Measurements from ENCODE around the gene USP4.
"Not testable (repeated sequence)": the region's sequence is repeated elsewhere in the genome, so short reads cannot be mapped to it uniquely, and the experiment has no call there.

Gene USP4

DNA sequence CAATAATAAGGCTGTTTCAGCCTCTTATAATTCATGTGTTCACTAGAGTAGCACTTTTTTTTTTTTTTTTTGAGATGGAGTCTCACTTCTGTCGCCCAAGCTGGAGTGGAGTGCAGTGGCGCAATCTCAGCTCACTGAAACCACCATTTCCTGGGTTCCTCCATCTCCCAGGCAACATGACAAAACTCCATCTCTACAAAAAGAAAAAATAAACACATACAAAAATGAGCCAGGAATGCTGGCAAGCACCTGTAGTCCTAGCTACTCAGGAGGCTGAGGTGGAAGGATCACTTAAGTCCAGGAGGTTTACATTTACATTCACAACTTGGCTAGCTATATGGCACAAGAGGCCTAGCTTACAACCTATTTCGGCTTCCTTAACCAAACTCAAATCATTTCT lies 6.8 kb downstream of the USP4 start:
- no peak overlapping the region for H3K9ac ChIP-seq (ENCODE audit: insufficient read length, low read depth)
- H3K4me3 ChIP-seq (ENCODE audit: insufficient read length, low read depth) = no peak overlapping the region
- peaks cover 64% of the 10 kb centered on the region for H3K36me3 ChIP-seq (ENCODE audit: insufficient read depth, insufficient read length, low read length)
- no peak for TF ChIP-seq YY1 (IDR thresholded peaks at IDR 0.05; ENCODE audit: insufficient read depth, insufficient read length)
- no peak for TF ChIP-seq ZNF274 (IDR thresholded peaks at IDR 0.05; ENCODE audit: low read depth, low read length)
- no peak for TF ChIP-seq SUZ12 (IDR thresholded peaks at IDR 0.05; ENCODE audit: extremely low read depth, insufficient read depth, insufficient read length)
- DNase-seq (ENCODE audit: low read depth, low spot score) = no peak
- H3K27me3 ChIP-seq (ENCODE audit: insufficient read depth, insufficient read length) = no peaks in the 10 kb centered on the region
- H3K9me3 ChIP-seq (ENCODE audit: insufficient read depth, low read length) = no peaks in the 10 kb centered on the region
- no peaks in the 10 kb centered on the region for H3K4me1 ChIP-seq (ENCODE audit: insufficient read depth, insufficient read length)

GRCh38 chr3:49329186-49329585 lies 10.7 kb downstream of the USP4 start:
- no peaks in the 10 kb centered on the region for H3K9me3 ChIP-seq (ENCODE audit: insufficient read depth, low read length)
- H3K9ac ChIP-seq (ENCODE audit: insufficient read length, low read depth) = no peak overlapping the region
- peaks cover 74% of the 10 kb centered on the region for H3K36me3 ChIP-seq (ENCODE audit: insufficient read depth, insufficient read length, low read length)
- no peaks in the 10 kb centered on the region for H3K4me1 ChIP-seq (ENCODE audit: insufficient read depth, insufficient read length)
- no peak for DNase-seq (ENCODE audit: low read depth, low spot score)
- TF ChIP-seq ZNF274 (IDR thresholded peaks at IDR 0.05; ENCODE audit: low read depth, low read length) = no peak
- TF ChIP-seq YY1 (IDR thresholded peaks at IDR 0.05; ENCODE audit: insufficient read depth, insufficient read length) = no peak
- TF ChIP-seq SUZ12 (IDR thresholded peaks at IDR 0.05; ENCODE audit: extremely low read depth, insufficient read depth, insufficient read length) = no peak
- H3K27me3 ChIP-seq (ENCODE audit: insufficient read depth, insufficient read length) = no peaks in the 10 kb centered on the region
- H3K4me3 ChIP-seq (ENCODE audit: insufficient read length, low read depth) = no peak overlapping the region

DNA sequence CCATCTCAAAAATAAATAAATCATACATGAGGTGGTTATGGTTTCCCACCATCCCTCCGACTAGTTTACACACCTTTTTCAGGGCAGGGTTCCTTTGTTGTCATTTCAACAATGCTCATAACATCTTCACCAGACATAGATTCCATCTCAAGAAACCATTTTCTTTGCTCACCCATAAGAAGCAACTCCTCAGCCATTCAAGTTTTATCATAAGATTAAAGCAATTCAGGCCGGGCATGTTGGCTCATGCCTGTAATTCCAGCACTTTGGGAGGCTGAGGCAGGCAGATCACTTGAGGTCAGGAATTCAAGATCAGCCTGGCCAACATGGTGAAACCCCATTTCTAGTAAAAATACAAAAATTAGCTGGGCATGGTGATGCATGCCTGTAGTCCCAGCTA lies 11.5 kb downstream of the USP4 start:
- H3K36me3 ChIP-seq (ENCODE audit: insufficient read depth, insufficient read length, low read length) = peaks cover 75% of the 10 kb centered on the region
- not testable (repeated sequence) for H3K4me3 ChIP-seq (ENCODE audit: insufficient read length, low read depth); H3K4me1 ChIP-seq (ENCODE audit: insufficient read depth, insufficient read length); DNase-seq (ENCODE audit: low read depth, low spot score); H3K9me3 ChIP-seq (ENCODE audit: insufficient read depth, low read length); H3K27me3 ChIP-seq (ENCODE audit: insufficient read depth, insufficient read length); H3K9ac ChIP-seq (ENCODE audit: insufficient read length, low read depth)

DNA sequence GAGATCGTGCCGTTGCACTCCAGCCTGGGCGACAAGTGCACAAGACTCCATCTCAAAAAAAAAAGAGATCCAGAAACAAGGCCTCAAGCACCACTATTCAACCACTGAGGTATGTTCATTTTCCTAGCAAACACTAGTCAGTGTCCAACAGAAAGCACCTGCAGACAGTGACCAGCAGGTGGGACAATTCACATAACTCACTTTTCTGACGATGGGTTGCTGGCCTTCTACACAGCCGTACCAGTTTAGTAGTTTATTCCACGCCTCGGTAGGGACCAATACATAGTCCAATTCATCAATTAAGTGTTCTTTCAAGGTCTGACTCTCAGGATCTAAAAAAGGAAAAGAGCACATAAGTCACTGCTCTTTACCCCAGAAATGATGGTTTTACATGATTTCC lies 12.4 kb downstream of the USP4 start:
- peaks cover 69% of the 10 kb centered on the region for H3K36me3 ChIP-seq (ENCODE audit: insufficient read depth, insufficient read length, low read length)
- no peak for DNase-seq (ENCODE audit: low read depth, low spot score)
- no peaks in the 10 kb centered on the region for H3K27me3 ChIP-seq (ENCODE audit: insufficient read depth, insufficient read length)
- H3K4me3 ChIP-seq (ENCODE audit: insufficient read length, low read depth) = no peak overlapping the region
- TF ChIP-seq ZNF274 (IDR thresholded peaks at IDR 0.05; ENCODE audit: low read depth, low read length) (no peak), YY1 (IDR thresholded peaks at IDR 0.05; ENCODE audit: insufficient read depth, insufficient read length) (no peak), SUZ12 (IDR thresholded peaks at IDR 0.05; ENCODE audit: extremely low read depth, insufficient read depth, insufficient read length) (no peak)
- no peak overlapping the region for H3K9ac ChIP-seq (ENCODE audit: insufficient read length, low read depth)
- H3K4me1 ChIP-seq (ENCODE audit: insufficient read depth, insufficient read length) = no peaks in the 10 kb centered on the region
- no peaks in the 10 kb centered on the region for H3K9me3 ChIP-seq (ENCODE audit: insufficient read depth, low read length)

GRCh38 chr3:49324768-49325167 lies 15.1 kb downstream of the USP4 start:
- DNase-seq (ENCODE audit: low read depth, low spot score) = no peak
- H3K4me1 ChIP-seq (ENCODE audit: insufficient read depth, insufficient read length) = no peaks in the 10 kb centered on the region
- no peaks in the 10 kb centered on the region for H3K27me3 ChIP-seq (ENCODE audit: insufficient read depth, insufficient read length)
- peaks cover 71% of the 10 kb centered on the region for H3K36me3 ChIP-seq (ENCODE audit: insufficient read depth, insufficient read length, low read length)
- no peaks in the 10 kb centered on the region for H3K9me3 ChIP-seq (ENCODE audit: insufficient read depth, low read length)
- no peak overlapping the region for H3K9ac ChIP-seq (ENCODE audit: insufficient read length, low read depth)
- no peak overlapping the region for H3K4me3 ChIP-seq (ENCODE audit: insufficient read length, low read depth)
- no peak for TF ChIP-seq SUZ12 (IDR thresholded peaks at IDR 0.05; ENCODE audit: extremely low read depth, insufficient read depth, insufficient read length)
- TF ChIP-seq YY1 (IDR thresholded peaks at IDR 0.05; ENCODE audit: insufficient read depth, insufficient read length) = no peak
- TF ChIP-seq ZNF274 (IDR thresholded peaks at IDR 0.05; ENCODE audit: low read depth, low read length) = no peak

DNA sequence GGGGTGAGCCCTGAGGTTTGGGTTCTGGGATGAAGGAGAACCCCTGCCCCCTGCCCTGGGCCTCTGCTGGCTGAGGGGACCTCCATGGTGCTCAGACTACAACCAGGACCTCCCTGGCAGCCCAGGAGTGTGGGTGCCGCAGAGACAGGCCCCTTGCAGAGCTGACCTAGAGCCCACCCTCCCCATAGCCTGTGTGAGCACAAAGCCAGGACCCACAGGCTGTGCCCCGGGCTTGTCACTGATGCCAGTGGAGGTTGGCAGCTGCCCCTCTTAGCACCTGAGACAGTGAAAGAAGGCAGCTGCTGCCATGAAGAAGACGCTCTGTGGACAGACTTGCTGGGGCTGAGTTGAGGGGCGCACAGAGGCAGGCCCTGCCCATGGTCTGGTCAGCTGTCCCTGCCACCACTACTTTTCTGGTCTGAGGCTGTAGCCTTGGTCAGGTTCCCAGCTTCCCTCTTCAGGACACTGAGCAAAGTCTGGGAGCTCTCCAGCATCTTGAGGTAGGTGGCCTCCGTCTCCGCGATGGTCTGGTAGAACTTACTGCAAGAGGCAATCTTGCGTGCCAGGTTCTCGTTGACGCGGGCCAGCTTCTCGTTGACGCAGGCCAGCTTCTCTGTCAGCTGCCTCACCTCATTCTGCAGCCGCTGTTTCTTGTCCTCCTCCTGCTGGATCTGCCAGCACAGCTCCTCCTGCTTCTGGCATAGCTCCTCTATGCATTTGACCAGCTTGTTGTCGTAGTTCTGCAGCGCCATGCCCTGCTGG lies 23.0 kb downstream of the USP4 start:
- Histone ChIP-seq H3K36me3 (ENCODE audit: insufficient read depth, insufficient read length, low read length) (peaks cover 60% of the 10 kb centered on the region), H3K9ac (ENCODE audit: insufficient read length, low read depth) (no peak overlapping the region), H3K4me1 (ENCODE audit: insufficient read depth, insufficient read length) (no peaks in the 10 kb centered on the region), H3K9me3 (ENCODE audit: insufficient read depth, low read length) (no peaks in the 10 kb centered on the region), H3K27me3 (ENCODE audit: insufficient read depth, insufficient read length) (no peaks in the 10 kb centered on the region), H3K4me3 (ENCODE audit: insufficient read length, low read depth) (no peak overlapping the region)
- TF ChIP-seq YY1 (IDR thresholded peaks at IDR 0.05; ENCODE audit: insufficient read depth, insufficient read length) (no peak), ZNF274 (IDR thresholded peaks at IDR 0.05; ENCODE audit: low read depth, low read length) (no peak)
- DNase-seq (ENCODE audit: low read depth, low spot score) = no peak

- no peaks in the 10 kb centered on the region for H3K9me3 ChIP-seq (ENCODE audit: insufficient read depth, low read length)
- H3K36me3 ChIP-seq (ENCODE audit: insufficient read depth, insufficient read length, low read length) = peaks cover 59% of the 10 kb centered on the region
- no peak overlapping the region for H3K4me3 ChIP-seq (ENCODE audit: insufficient read length, low read depth)
- DNase-seq (ENCODE audit: low read depth, low spot score) = no peak
- no peaks in the 10 kb centered on the region for H3K4me1 ChIP-seq (ENCODE audit: insufficient read depth, insufficient read length)
- H3K27me3 ChIP-seq (ENCODE audit: insufficient read depth, insufficient read length) = no peaks in the 10 kb centered on the region
- no peak for TF ChIP-seq ZNF274 (IDR thresholded peaks at IDR 0.05; ENCODE audit: low read depth, low read length)
- TF ChIP-seq YY1 (IDR thresholded peaks at IDR 0.05; ENCODE audit: insufficient read depth, insufficient read length) = no peak
- no peak for TF ChIP-seq SUZ12 (IDR thresholded peaks at IDR 0.05; ENCODE audit: extremely low read depth, insufficient read depth, insufficient read length)
- H3K9ac ChIP-seq (ENCODE audit: insufficient read length, low read depth) = no peak overlapping the region
Observed at GRCh38 chr3:49313896-49314688, 25.8 kb downstream of the USP4 start.
